HG03139 (cell line): ENCODE data around the gene MCOLN2.
"Not testable (repeated sequence)": the region's sequence is repeated elsewhere in the genome, so short reads cannot be mapped to it uniquely, and the experiment has no call there.

Experiments
- ATAC-seq: cut with Tn5 transposase; IDR thresholded peaks from one replicate; pipeline ENCODE4 v1.9.1; 2021; ENCODE audit not compliant: unreplicated experiment

MCOLN2 gene

DNA sequence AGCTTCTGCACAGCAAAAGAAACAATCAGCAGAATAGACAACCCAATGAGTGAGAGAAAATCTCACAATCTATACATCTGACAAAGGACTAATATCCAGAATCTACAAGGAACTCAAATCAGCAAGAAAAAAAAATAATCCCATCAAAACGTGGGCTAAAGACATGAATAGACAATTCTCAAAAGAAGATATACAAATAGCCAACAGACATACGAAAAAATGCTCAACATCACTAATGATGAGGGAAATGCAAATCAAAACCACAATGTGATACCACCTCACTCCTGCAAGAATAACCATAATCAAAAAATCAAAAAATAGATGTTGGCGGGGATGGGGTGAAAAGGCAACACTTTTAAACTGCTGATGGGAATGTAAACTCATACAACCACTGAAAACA lies 10.4 kb downstream of the MCOLN2 start:
- not testable (repeated sequence) for ATAC-seq

DNA sequence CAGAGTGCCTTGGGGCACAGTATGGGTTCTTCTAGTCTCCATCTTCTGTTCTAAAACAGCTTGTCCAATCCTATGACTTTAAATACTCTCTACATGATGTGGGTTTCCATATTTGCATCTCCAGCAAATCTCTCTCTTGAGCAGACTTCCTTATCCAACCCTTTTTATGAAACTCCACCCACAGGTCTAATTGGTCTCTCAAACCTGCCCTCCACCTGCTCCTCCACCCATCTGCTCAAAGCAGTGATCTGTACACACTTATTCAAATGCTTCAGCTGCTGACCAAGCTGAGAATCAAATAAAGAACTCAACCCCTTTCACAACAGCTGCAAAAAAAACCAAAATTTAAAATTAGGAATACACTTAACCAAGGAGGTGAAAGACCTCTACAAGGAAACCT lies 11.5 kb downstream of the MCOLN2 start:
- ATAC-seq, result peak; percentile 38

DNA sequence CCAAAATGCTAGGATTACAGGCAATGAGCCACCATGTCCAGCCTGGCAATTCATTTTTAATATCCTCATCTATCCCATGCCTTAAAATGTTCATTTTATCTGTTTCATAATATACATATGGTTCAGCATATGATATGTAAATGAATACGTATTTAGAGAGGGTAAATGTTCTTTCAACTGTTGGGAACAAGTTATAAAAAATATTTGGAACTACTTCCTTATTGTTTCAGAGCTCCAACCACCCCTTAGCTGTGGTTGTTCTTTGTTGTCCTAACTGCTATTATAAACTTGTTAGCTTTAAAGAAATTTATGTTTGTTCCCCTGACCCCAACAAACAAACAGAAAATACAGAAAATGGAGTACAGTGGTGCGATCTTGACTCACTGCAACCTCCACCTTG lies 14.5 kb downstream of the MCOLN2 start:
- ATAC-seq, result no peak

DNA sequence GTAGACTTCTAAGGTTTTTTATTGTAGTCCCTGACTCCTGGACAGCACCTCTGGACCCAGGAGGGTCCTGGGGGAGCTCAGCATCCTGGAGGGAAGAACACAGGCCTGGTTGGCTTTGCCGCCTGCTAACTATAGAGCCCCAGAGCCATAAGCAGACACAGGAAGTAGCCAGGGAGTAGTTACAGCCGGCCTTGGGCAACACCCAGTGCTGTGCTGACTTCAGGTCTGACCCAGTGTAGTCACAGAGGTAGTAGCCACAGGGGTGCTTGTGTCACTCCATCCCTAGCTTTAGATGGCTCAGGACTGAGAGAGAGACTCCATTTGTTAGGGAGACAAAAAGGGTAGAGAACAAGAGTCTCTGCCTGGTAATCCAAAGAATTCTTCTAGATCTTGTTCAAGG lies 21.9 kb downstream of the MCOLN2 start:
- ATAC-seq, result no peak

DNA sequence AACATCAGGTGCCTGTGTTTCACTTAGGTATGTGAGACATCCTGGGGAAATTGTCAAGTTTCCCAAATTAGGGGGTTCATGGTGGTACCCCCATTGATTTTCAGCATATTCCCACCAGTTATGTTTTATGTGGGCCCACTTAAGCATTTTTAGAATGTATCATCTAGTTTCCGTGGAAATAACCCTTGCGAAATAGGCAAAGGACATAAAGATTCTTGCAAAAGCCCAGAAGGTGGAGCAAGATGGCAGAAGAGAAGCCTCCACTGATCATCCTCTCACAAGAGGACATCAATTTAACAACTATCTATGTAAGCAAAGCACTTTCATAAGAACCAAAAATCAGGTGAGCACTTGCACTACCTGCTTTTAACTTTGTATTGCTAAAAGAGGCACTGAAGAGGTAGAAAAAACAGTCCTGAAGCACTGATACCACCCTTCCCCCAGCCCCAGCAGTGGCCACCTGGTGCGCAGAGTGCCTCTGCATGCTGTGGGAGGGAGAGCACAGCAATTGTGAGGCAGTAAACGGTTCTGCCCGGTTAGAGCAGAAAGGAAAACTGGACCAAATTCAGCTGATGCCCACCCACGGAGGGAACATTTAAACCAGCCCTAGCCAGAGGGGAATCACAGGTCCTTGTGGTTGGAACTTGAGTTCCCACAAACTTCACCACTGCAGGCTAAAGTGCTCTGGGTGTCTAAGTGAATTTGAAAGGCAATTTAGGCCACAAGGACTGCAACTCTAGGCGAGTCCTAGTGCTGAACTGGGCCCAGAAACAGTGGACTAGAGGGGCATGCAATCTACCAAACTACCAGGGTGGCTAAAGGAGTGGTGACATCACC lies 23.2 kb downstream of the MCOLN2 start:
- ATAC-seq, result peak; percentile 33

DNA sequence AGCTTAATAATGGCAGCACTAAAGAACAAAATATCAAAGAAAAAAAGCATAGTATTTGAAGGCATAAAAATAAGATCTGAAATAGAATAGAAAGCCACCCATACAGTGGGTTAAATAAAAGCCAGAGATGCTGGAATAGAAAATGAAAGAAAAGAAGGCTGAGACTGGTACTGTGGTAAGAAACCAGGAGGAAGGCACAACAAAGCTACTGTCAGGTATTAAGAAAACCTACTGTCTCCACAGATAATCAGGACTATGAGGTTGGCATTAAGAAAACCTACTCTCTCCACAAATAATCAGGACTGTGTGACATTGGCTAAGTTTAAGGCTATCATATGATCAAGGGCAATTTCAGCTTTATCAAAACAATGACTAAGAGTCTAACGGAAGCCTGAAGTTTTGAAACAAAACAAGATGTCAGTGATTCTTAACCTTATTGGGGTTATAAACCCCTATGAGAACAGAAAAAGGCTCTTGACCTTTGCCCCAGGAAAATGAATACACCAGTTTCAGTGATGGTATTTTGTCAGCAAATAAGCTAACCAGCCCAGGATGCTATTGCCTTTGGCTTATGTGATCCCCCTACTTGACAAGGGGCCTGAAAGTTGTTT lies 24.4 kb downstream of the MCOLN2 start:
- peak; percentile 32 for ATAC-seq

DNA sequence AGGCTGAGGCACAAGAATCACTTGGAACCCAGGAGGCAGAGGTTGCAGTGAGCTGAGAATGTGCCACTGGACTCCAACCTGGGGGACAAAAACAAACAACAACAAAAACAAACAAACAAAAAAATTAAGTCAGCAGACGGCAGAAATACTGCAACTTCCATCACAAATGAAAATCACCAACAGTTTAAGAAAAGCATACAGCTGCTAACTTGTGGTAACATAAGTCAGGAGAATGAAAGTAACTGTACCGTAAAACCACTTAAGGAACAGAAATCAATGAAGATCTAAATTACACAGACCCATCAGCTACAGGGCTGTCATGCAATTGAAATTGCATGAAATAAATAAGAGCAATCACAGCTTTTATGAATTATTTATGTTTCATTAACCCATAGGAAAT lies 25.0 kb downstream of the MCOLN2 start:
- peak; percentile 37 for ATAC-seq

DNA sequence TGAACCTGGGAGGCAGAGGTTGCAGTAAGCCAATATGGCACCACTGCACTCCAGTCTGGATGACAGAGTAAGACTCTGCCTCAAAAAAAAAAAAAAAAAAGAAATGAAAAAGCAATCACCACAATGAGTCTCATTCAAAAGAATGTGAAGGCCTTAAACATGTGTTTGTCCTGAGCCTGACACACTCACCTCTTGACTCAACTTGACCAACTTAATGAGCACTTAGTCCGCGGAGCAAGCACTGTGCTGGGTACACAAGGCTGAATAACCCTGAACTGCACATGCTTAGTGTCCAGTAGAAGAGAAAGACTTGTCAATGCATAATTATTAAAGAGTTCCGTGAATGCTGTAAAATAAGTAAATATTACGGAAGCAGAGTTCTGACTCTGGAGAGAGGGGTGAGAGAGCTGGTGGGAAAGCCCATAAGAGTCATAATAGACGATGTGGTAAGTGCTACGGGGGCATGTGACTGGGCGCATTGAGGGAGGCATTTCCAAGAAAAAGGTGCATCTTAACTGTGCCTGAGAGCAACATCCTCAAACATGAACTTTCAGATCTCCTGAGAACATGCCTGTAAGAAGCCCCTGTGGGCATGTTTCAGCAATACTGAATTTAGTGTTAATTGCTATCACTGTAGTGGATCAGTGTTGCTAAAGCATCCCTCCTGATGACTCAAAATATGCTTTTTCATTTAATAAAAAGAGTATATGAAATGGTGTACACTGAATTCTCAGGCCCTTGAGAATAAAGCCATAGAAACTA lies 27.2 kb downstream of the MCOLN2 start:
- peak; percentile 37 for ATAC-seq

DNA sequence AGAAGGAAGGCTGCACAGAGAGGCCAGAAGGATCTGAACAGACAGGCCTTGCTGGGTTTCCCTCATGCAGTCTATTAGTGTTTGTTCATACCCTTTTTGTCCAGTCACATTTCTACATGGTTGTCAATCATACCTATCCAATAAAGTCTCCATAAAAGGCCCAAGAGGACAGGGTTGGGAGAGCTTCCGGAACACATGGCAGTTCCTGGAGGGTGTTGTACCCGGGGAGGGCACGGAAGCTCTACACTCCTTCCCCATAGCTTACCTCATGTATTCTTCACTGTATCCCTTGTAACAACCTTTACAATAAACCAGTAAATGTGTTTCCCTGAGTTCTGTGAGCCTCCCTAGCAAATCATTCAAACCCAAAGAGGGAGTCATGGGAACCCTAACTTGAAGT lies 28.0 kb downstream of the MCOLN2 start:
- ATAC-seq, result no peak

DNA sequence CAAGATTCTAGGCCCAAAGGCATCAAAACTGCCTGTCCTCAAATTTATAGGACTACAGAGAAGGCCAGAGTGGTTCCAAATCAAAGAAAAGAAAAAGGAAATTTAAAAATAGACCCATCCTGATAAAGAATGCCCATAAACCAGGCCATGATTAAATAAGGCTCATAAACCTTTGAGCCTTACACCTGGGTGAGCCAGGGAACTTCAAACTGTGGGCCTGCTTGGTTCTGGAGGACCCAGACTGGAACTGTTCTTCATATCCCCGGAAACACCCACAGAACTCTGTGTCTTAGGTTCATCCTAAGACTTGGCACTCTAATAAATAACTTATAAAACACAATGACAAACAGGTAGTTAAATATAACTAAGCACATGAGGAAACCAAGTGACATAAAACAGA lies 28.8 kb downstream of the MCOLN2 start:
- ATAC-seq, result no peak

DNA sequence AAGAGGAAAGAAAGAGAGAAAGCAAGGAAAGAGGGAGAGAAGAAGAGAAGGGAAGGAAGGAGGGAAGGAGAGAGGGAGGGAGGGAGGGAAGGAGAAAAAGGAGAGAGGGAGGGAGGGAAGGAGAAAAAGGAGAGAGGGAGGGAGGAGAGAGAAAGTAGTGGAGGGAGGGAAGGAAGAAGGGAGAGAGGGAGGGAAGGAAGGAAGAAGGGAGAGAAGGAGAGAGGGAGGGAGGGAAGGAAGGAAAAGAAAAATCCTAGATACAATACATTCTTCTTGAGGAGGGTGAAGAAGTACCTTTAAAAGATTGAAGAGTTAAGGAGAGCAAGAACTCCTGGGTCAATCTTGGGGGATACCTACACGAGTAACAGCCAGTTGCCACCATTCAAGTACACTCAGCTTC lies 29.2 kb downstream of the MCOLN2 start:
- no peak for ATAC-seq

DNA sequence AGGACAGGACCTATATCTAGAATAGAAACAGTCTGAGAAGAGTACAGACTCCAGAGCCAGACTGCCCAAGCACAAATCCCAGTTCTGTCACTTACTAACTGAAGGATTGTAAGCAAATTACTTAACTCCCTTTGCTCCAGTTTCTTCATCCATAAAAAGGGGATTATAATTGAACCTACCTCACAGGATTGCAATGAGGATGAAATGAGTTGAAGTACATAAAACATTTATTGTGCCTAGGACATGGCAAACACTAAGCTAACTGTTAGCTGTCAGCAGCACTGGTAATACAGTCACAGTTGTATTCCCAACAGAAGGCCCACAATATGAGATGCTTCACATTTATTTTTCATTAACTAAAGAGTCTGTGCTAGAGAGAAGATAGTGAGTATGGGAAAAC lies 33.9 kb downstream of the MCOLN2 start:
- ATAC-seq, result no peak

DNA sequence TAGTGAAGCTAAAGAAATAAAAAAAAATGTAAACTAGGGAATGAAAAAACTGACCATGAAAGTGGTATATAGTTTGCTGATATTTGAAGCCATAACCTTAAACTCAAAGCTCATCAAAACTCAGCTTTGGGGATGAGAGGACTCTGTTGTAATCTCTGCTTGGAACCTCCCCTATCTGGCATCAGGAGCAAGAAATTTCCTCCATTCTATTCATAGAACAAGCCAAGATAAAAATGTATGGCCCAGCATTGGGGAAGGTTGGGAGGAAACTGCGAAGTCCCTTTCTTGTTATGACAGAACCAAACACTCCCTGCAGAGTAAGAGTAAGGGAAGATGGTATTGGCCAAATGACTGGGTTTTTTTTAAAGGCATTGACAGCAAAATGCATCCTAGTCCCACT lies 35.6 kb downstream of the MCOLN2 start:
- no peak for ATAC-seq

DNA sequence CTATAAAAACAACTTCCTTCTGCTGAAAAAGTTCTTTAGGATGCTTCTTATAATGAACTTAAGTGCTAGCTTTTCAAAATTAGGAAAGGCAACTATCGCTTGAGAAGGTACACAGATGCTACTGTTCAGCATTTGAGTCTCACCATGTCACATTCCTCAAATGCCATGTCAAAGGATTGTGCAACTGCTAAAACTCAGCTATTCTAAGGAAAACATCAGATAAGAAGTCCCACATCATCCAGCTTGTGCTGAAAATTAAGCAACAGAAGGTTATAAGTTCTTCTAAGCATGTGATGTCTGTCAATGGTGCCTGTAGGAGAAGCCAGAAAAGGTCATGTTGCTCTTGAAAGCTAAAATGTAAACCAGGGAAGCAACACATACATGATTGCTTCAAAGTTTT lies 36.5 kb downstream of the MCOLN2 start:
- no peak for ATAC-seq

DNA sequence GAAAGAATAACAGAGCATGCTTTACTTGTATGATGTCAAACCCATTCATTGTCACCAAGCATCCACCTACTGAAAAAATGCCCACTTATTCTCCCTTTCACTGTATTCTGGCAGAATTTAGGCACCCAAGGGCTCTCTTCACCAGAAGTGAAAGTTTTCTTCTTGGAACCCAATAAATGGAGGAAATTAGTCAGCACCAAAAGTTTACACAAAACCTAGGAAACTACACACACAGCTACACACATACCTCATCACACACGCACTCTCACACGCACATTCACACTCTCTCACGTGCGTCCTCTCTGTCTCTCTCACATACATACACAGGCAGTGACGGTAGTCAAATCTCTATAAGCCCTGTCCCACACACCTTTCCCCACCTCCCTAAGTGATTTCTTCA lies 37.6 kb downstream of the MCOLN2 start:
- ATAC-seq, result peak; percentile 71

DNA sequence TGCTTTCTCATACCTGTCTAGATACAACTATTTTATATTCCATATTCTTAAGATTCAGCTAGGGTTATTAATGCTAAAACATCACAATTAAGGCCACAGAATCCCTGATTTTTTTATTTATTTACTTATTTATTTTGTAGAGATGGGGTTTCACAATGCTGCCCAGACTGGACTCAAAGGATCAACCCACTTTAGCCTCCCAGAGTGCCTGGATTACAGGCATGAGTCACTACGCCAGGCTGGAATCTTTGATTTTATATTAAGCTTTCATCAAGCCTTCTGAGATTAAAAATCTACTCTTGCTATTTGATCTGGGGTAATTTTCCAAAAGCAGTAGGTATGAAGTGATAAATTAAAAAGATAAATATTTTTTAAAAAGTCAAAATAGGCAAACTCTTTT lies 38.9 kb downstream of the MCOLN2 start:
- ATAC-seq, result no peak

DNA sequence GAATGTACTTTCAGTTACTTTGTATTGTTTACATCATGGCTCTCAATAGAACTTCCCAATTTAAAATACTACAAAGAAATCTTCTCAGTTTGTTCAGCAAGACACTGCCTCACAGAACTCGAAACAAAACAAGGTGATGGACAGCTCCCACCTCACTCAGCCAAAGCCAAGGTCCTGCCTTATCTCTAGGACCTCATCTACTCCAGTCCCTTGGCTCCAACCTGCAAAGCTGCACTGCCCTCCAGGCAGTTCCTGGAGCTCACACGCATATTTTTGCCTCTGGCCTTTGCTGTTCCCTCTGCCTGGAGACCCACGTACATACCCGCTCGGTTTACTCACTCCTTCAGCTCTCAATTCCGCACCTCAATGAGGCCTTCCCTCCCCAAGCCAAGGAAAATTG lies 40.3 kb downstream of the MCOLN2 start:
- ATAC-seq, result no peak

DNA sequence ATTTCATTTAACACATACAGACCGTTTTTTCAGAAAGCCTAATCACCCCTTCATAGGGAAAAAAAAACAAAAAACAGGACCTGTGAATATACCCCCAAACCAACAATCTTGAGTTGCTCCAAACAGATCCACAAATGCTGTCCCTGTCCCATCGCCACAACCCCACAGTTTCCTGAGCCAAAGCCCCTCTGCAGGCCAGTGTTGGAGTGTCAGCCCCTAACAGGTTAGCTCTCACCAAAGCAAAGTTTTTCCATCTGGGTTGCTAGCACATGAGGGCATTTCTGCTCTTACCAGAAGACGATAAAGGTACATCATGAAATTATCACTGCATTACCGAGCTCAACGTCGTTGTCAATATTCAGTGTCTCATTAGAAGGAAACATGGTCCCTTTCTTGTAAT lies 40.8 kb downstream of the MCOLN2 start:
- ATAC-seq, result no peak

DNA sequence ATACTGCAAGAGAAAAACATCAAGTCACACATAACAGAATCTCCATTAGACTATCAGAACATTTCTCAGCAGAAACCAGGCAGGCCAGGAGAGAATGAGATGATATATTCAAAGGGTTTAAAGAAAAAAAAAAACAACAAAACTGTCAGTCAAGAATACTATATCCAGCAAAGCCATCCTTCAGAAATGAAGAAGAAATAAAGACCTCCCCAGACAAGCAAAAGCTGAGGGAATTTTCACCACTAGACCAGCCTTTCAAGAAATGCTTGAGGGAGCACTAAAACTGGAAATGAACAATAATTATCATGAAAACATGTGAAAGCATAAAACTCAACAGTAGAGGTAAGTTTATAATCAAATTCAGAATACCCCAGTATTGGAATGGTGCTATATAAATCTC lies 47.2 kb downstream of the MCOLN2 start:
- ATAC-seq, result no peak

DNA sequence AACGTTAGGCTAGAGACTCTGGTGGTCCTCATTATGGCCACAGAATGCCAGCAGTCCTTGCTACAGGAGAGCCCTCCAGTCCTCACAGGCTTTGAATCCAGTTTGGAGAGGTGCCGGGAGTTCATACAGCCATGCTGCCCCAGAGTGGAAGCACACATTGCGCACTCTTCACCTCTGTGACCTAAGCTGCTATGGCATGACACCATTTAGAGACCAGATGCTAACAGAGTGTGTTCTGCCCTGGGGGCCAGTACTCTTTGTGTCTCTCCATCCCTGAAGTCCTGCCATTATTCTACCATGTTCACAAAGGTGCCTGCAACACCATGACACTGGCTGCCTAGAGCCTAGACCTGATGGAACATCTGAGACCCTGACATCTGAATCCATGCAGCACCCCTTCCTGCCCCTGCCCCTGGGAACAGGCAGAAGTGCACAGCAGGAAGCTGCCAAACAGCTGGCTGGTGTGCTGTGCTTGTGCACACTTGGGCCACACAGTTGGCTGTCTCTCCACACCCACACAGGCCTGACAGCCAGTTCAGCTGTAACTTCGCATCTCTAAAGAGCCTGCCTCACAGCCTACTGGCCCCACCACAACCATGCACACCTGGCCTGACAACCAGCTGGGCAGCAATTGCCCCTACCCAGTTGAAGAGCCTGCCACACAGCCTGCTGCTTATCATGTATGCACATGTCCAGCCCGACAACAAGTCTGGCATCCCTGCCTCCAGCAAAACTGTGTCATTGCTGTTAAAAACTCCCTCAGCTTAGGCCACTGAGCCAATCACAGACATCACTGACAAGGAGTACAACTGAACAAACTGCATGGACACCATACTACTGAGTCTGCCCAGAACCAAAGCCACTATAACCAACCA lies 49.1 kb downstream of the MCOLN2 start:
- ATAC-seq, result no peak

DNA sequence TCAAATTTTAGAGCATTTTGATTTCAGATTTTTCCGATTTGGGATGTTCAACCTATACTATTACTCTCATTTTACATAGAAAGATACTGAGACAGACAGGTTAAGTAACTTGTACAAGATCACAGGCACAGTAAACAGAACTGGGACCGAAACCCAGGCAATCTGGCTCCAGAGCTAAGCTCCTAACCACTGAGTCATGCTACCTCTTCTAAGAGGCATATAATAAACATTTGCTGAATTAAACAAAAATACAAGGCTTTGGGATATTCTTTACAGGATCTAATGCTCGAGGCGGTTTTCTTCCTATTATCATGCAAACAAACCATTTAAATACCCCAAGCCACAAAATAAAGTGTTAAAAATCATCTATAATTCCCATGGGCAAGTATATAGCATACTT lies 50.3 kb downstream of the MCOLN2 start:
- ATAC-seq, result no peak
